HG03575 (cell line): Measurements from ENCODE around the gene ARL6IP5.

ENCODE experiments used
- ATAC-seq: cut with Tn5 transposase; IDR thresholded peaks from one replicate; pipeline ENCODE4 v1.9.1; 2021; ENCODE audit not compliant: unreplicated experiment, insufficient number of reproducible peaks, low FRiP score; ENCODE audit errors: extremely low read depth

ARL6IP5 gene

DNA sequence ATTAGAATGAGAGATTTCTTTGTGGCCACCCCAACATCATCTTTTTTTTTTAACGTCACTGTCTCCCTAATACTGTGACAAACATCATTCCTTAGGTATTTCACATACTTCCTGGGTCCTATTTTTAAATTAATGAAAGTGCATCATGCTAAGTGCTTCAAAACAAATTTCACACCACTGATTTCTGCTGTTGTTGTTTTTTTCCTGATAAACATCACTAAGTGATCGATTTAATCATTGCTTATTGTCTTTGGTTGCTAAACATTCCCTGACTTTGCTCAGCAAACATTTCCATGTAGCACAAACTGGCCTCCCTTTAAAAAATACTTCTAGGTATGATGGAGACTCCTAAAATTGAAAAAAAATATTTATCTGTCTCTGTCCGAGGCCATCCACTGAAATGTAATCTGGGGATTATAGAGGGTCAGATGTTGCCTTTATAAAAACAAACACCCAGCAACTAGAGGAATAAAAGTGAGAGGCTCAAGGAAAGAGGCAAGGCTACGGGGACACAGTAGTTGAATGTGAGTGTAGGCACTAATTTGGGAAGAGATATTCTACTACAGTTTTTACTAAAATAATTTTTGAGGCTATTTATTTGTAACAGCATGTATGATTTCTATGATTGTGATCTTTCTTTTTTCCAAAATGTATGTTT lies 58.2 kb downstream of the ARL6IP5 start:
- no peak for ATAC-seq

DNA sequence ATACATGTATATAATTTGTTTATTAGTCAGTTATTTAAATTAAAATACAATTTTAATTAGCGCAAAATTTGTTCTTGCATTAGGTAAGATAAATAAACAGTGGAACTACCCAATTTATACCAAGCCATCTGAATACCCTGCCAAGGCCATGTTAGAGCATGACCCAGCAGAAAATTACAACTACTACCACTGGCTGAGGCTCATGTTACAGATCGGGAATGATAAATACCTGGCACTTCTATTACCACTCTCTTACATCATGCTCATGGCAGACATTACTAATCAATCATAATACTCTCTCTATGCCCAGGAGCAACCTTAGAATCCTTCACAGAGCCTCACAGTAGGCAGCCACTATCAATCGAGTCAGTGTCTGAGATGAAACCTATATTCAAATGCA lies 58.9 kb downstream of the ARL6IP5 start:
- ATAC-seq, result no peak

DNA sequence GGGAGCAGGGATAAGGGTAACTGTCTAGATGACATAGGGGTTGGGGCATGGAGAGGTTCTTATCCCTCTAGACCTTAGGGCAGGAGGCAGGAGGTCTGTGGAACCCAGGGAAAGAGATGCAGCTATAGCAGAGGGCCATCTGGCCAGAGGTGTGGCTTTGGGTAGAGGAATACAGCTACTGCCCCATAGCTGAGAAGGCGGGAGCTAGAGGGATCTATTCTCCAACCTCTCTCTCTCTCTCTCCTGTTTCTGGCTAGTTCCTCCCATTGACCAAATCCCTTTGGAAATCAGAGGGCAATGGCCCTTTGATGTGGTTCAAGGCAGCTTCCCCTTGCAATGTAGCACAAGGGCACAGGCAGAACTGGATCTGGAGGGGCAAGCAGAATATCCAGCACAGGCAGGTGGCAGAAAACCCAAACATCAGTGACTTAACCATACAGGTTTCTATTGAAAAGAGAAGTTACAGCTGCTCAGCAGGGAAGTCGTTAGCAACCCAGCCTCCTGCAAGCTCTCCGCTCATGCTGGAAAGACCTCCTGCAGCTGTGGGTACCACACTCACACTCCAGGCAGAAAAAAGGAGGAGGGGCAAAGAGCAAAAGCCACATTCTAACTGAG lies 60.0 kb downstream of the ARL6IP5 start:
- no peak for ATAC-seq

DNA sequence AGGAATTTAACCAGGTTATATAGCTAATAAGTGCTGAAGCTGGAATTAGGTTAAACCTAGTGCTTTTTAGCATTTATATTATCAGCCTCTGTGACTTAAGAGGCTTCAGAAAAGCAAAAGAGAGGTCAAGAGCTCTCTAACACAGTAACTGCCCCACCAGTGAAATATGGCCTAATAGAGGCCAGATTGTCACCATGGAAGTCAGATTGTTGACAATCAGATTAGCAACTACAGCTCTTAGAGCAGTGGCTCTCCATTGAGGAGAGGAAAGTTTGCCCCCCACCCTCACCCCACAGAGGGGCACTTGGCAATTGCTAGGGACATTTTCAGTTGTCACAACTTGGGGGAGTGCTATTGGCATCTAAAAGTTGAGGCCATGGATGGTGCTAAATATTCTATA lies 61.0 kb downstream of the ARL6IP5 start:
- ATAC-seq, result no peak

DNA sequence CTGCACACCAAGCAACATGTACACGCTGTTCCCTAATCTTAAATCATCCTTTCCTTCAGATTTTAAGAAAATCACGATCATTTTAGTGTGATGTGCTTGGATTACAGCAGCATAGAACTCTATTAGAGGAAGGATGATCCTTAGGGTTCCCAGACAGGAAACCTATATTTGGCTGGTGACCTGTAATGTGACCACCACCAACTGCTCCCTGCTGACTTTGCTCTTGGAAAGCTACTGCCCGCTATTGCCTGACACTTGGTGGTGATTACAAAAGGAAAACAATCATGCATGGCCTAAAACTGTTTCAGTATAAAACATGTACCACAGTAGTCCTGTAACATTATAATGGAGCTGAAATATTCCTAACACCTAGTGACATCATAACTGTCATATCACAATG lies 64.8 kb downstream of the ARL6IP5 start:
- ATAC-seq, result no peak
